Pancreas (tissue), 10 donors: ENCODE measurements around the gene TTYH2. TPM values are rescaled to one million over a fixed set of nuclear protein-coding genes. Genes with fewer than 3 reads are reported as not detected.
A peak's percentile ranks its signal among the peaks of the same experiment; 100 is the strongest.

Experiments
- ATAC-seq, 4 donors: fragments of 200-7000 bp; cut with Tn5 transposase; one replicate each; pipeline versions ENCODE4 v1.8.0 to v1.9.1; 2020; ENCODE audit warnings: mild to moderate bottlenecking in 4 of 4, moderate library complexity in 4 of 4
- DNase-seq, 6 donors: peaks; one replicate each; pipeline ENCODE4 v3.0.0-alpha.2; 2020
- FAIRE-seq: peaks from 2 replicates; lab custom pipeline; 2012; peaks lifted over from hg19 to GRCh38; lab: Jason Lieb, UNC
- H3K27ac ChIP-seq, 4 donors: fragments of 200-600 bp; sonication (generic); 1 replicate in 3 of 4; 2 replicates in 1 of 4; pipeline versions ENCODE4 v1.5.0 to v1.8.0; 2020
- H3K27me3 ChIP-seq, 4 donors: fragments of 200-600 bp; one replicate each; pipeline ENCODE4 v1.8.0; 2021
- H3K36me3 ChIP-seq, 3 donors: fragments of 200-600 bp; sonication (generic) in 1 of 3; one replicate each; pipeline versions ENCODE4 v1.5.0 to v1.8.0; 2020 to 2021
- H3K4me1 ChIP-seq, 3 donors: fragments of 200-600 bp; one replicate each; pipeline ENCODE4 v1.8.0; 2021
- H3K4me3 ChIP-seq, 4 donors: fragments of 200-600 bp; sonication (generic) in 2 of 4; one replicate each; pipeline versions ENCODE4 v1.5.0 to v1.8.0; 2020 to 2021
- H3K9me3 ChIP-seq, 4 donors: fragments of 200-600 bp; one replicate each; pipeline ENCODE4 v1.8.0; 2021
- CTCF ChIP-seq, 4 donors: fragments of 200-600 bp; sonication (generic) in 3 of 4; IDR thresholded peaks; one replicate each; pipeline versions ENCODE4 v1.5.0 to v1.8.0; 2021; ENCODE audit warnings: antibody characterized with exemption in 4 of 4
- WGBS, 2 donors: extraction: QIAGEN DNeasy Blood & Tissue Kit; methylation state at CpG; one replicate each; pipeline ENCODE4 v1.1.7; 2013; 5-methylcytosine and 5-hydroxymethylcytosine counted together
- intact Hi-C, 3 donors: fragments of 100-400 bp; cut with DNase I; formaldehyde crosslinking; loops; one replicate each; pipeline versions ENCODE4 v1.11.1 to v1.14.2; 2022
- polyA plus RNA-seq, 2 donors: library from polyadenylated mRNA; stranded (reverse); fragments of 200-250 nt; gene quantifications; one replicate each; pipeline ENCODE4 v1.2.3, GENCODE V29; 2013
- total RNA-seq, 6 donors: library from RNA; stranded (reverse); fragmentation: NEBNext Ultra II Directional in 4 of 6; extraction: Animal tissue kit (Norgen Biotek cat#: 25700) in 4 of 6; gene quantifications; one replicate each; pipeline versions ENCODE4 v1.2.1 to v1.2.4, GENCODE V29; 2021 to 2023
- donor health status: healthy with polysubstance abuse.
- donor health status: DM: no; HTN: no; CAD: no; lungs with moderate emphysema.
- donor health status: DM: no; HTN: no; CAD: no.
- donor health status: control.
- donor health status: control.
- donor health status: Bipolar disorder and iron deficiency.
- donor health status: DM: yes; HTN: yes; CAD: no.
- donor health status: DM: no; HTN: no; CAD: no.
- donor health status: DM: no; HTN: no; CAD: no.
- donor health status: DM: yes; HTN: yes; CAD: no.

Gene TTYH2
- total and polyA plus RNA-seq, 8 donors = 3.0 to 13.8 (median 7.5) TPM

- ATAC-seq (peak; percentile 65 to 79 (median 76)), FAIRE-seq (no peak), DNase-seq (peak in 3 of 6 donors; percentile 48 to 55 (median 50))
- Histone ChIP-seq H3K27ac (no peak overlapping the region), H3K4me1 (no peaks in the 10 kb centered on the region), H3K4me3 (no peak overlapping the region), H3K27me3 (no peaks in the 10 kb centered on the region), H3K36me3 (no peaks in the 10 kb centered on the region), H3K9me3 (no peaks in the 10 kb centered on the region)
- no peak for TF ChIP-seq CTCF (IDR thresholded peaks at IDR 0.05)
- 40 to 53% methylated on average over 12 of the region's 12 CpGs for WGBS, 2 donors
- intact Hi-C loops = no loop called here
These were observed 20.2 kb upstream of the TTYH2 start for GRCh38 chr17:74192950-74193781.

- DNase-seq (no peak), ATAC-seq (no peak), FAIRE-seq (no peak)
- Histone ChIP-seq H3K36me3 (no peaks in the 10 kb centered on the region), H3K4me3 (no peak overlapping the region), H3K27me3 (no peaks in the 10 kb centered on the region), H3K9me3 (no peaks in the 10 kb centered on the region), H3K4me1 (no peaks in the 10 kb centered on the region), H3K27ac (no peak overlapping the region)
- TF ChIP-seq CTCF (IDR thresholded peaks at IDR 0.05) = no peak
- WGBS, 2 donors = 52 to 64% methylated on average over 9 of the region's 9 CpGs
- intact Hi-C loops = no loop called here
These were observed 18.7 kb upstream of the TTYH2 start for GRCh38 chr17:74194682-74195081.

- Histone ChIP-seq H3K4me3 (no peak overlapping the region), H3K4me1 (no peaks in the 10 kb centered on the region), H3K36me3 (no peaks in the 10 kb centered on the region), H3K9me3 (no peaks in the 10 kb centered on the region), H3K27me3 (no peaks in the 10 kb centered on the region), H3K27ac (no peak overlapping the region)
- no peak for FAIRE-seq
- no peak for ATAC-seq
- 34% methylated on average over 27 to 30 of the region's 30 CpGs for WGBS, 2 donors
- no peak for DNase-seq
- intact Hi-C loops = no loop called here
- no peak for TF ChIP-seq CTCF (IDR thresholded peaks at IDR 0.05)
These were observed 16.6 kb upstream of the TTYH2 start for GRCh38 chr17:74196541-74197317.

- intact Hi-C loops = no loop called here
These were observed 15.6 kb upstream of the TTYH2 start for GRCh38 chr17:74197801-74198200.

More at GRCh38 chr17:74197801-74198200, 15.6 kb upstream of the TTYH2 start:
- H3K4me3 ChIP-seq = no peak overlapping the region
- FAIRE-seq (no peak), ATAC-seq (no peak), DNase-seq (no peak)
- H3K36me3 ChIP-seq = no peaks in the 10 kb centered on the region
- no peaks in the 10 kb centered on the region for H3K4me1 ChIP-seq
- no peak for TF ChIP-seq CTCF (IDR thresholded peaks at IDR 0.05)
- H3K27ac ChIP-seq = no peak overlapping the region
- H3K9me3 ChIP-seq = no peaks in the 10 kb centered on the region
- H3K27me3 ChIP-seq = peaks cover 0 to 4% (median 0%) of the 10 kb centered on the region in 4 donors
- WGBS, 2 donors = 87 to 95% methylated on average over 2 of the region's 2 CpGs
